Amygdala (tissue), 56 donors: ENCODE results near the gene GSC.

Experiments used
- DNase-seq, 56 donors: peaks; one replicate each; lab custom pipeline; 2025; lab: John Stamatoyannopoulos, UW

Gene GSC

GRCh38 chr14:94772548-94772947, 2.6 kb upstream of the GSC start:
- DNase-seq: no peak

- no peak for DNase-seq
Observed at GRCh38 chr14:94771906-94772490, 2.1 kb upstream of the GSC start.

- no peak for DNase-seq
Observed at GRCh38 chr14:94771158-94771905, 1.4 kb upstream of the GSC start.

- no peak for DNase-seq
Observed at GRCh38 chr14:94770815-94771157, 873 bp upstream of the GSC start.

GRCh38 chr14:94770251-94770749, 387 bp upstream of the GSC start:
- DNase-seq: no peak

- no peak for DNase-seq
Observed at GRCh38 chr14:94768521-94769390, 1.2 kb downstream of the GSC start.

GRCh38 chr14:94768141-94768520, 1.8 kb downstream of the GSC start:
- DNase-seq: no peak

GRCh38 chr14:94767321-94767878, 2.5 kb downstream of the GSC start:
- DNase-seq: no peak

GRCh38 chr14:94764573-94764972, 5.3 kb downstream of the GSC start:
- DNase-seq: no peak

GRCh38 chr14:94762431-94762830, 7.5 kb downstream of the GSC start:
- DNase-seq: no peak

GRCh38 chr14:94761997-94762377, 7.9 kb downstream of the GSC start:
- no peak for DNase-seq

- DNase-seq: no peak
Observed at GRCh38 chr14:94761348-94761996, 8.4 kb downstream of the GSC start.

- no peak for DNase-seq
Observed at GRCh38 chr14:94756310-94756882, 13.5 kb downstream of the GSC start.

- DNase-seq: no peak
Observed at GRCh38 chr14:94754391-94754942, 15.4 kb downstream of the GSC start.

- DNase-seq: no peak
Observed at GRCh38 chr14:94752591-94753436, 17.1 kb downstream of the GSC start.

- no peak for DNase-seq
Observed at GRCh38 chr14:94751956-94752355, 18.0 kb downstream of the GSC start.

GRCh38 chr14:94751321-94751720, 18.6 kb downstream of the GSC start:
- no peak for DNase-seq

- DNase-seq: no peak
Observed at GRCh38 chr14:94750371-94750770, 19.5 kb downstream of the GSC start.
